ENCODE data around the gene NUP98.
"Not testable (repeated sequence)": the region's sequence is repeated elsewhere in the genome, so short reads cannot be mapped to it uniquely, and the experiment has no call there.

NUP98 gene

DNA sequence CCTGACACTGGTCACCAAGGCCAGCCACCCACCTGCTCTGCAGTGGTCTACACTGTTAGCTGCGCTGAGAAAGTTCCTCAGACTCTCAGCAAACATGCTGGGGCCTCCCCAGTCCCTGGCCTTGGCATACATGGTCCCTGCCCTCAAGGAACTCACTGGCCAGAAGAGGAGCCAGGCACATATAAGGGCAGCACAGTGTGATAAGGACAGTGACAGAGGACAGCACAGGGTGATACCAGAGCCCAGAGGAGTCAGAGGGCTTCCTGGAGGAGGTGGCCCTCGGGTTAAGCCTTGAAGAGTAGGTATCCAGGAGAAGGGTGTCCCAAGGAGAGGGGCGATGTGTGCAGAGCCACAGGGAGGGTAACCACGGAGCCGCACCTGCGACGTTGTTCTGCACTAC is 151.8 kb downstream of the NUP98 start:
- H3K4me3 ChIP-seq (ENCODE audit: low read length) = no peak overlapping the region
- TF ChIP-seq, protein P1, sequence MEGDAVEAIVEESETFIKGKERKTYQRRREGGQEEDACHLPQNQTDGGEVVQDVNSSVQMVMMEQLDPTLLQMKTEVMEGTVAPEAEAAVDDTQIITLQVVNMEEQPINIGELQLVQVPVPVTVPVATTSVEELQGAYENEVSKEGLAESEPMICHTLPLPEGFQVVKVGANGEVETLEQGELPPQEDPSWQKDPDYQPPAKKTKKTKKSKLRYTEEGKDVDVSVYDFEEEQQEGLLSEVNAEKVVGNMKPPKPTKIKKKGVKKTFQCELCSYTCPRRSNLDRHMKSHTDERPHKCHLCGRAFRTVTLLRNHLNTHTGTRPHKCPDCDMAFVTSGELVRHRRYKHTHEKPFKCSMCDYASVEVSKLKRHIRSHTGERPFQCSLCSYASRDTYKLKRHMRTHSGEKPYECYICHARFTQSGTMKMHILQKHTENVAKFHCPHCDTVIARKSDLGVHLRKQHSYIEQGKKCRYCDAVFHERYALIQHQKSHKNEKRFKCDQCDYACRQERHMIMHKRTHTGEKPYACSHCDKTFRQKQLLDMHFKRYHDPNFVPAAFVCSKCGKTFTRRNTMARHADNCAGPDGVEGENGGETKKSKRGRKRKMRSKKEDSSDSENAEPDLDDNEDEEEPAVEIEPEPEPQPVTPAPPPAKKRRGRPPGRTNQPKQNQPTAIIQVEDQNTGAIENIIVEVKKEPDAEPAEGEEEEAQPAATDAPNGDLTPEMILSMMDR (IDR thresholded peaks at IDR 0.05; ENCODE audit: insufficient read depth, low read depth, low read length, missing control alignments) = no peak
- no peak for DNase-seq (ENCODE audit: low read depth)

DNA sequence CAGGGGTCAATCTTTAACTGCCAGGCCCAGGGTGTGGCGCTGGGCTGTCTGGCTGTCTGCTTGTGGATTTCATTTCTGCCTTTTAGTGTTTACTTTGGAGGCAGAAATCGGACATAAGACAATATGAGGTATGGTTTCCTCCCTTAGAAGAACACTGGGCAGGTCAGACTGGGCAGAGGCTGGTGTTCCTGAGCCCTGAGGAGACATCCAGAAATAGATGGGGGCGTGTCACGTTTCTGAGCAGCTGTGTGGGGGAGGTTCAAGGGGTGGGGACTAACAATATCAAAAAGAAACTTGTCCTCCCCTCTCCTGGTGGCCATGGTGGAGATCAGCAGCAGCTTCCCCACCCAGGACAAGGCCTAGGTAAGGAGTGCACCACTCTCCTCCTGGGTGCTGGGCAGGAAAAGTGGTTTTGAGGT is 152.5 kb downstream of the NUP98 start, which contains the start of gene ART1:
Gene ART1, plus strand, starts transcription at position 312 of the 419 bp plus-strand sequence. CDS start 14,086 bp downstream, outside the sequence.
- DNase-seq (ENCODE audit: low read depth) = no peak

DNA sequence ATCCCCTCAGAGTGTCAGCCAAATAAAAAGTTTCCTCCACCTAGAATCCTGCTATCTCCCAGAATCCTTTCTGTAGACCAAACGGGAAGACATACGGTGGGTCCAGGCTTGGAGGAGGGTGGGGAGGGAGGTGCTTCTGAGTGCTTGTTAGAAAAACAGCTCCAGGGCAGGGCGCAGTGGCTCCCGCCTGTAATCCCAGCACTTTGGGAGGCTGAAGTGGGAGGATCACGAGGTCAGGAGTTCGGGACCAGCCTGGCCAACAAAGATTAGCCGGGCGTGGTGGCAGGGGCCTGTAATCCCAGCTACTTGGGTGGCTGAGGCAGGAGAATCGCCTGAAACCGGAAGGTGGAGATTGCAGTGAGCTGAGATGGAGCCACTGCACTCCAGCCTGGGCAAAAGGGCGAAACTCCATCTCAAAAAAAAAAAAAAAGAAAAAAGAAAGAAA is 154.2 kb downstream of the NUP98 start:
- not testable (repeated sequence) for DNase-seq (ENCODE audit: low read depth); H3K4me3 ChIP-seq (ENCODE audit: low read length)

More for the DNA sequence above, 152.5 kb downstream of the NUP98 start, which contains the start of gene ART1:
- no peak within 1 kb of the TSS for H3K4me3 ChIP-seq (ENCODE audit: low read length)
- TF ChIP-seq, protein P1 (IDR thresholded peaks at IDR 0.05; ENCODE audit: insufficient read depth, low read depth, low read length, missing control alignments) = no peak

DNA sequence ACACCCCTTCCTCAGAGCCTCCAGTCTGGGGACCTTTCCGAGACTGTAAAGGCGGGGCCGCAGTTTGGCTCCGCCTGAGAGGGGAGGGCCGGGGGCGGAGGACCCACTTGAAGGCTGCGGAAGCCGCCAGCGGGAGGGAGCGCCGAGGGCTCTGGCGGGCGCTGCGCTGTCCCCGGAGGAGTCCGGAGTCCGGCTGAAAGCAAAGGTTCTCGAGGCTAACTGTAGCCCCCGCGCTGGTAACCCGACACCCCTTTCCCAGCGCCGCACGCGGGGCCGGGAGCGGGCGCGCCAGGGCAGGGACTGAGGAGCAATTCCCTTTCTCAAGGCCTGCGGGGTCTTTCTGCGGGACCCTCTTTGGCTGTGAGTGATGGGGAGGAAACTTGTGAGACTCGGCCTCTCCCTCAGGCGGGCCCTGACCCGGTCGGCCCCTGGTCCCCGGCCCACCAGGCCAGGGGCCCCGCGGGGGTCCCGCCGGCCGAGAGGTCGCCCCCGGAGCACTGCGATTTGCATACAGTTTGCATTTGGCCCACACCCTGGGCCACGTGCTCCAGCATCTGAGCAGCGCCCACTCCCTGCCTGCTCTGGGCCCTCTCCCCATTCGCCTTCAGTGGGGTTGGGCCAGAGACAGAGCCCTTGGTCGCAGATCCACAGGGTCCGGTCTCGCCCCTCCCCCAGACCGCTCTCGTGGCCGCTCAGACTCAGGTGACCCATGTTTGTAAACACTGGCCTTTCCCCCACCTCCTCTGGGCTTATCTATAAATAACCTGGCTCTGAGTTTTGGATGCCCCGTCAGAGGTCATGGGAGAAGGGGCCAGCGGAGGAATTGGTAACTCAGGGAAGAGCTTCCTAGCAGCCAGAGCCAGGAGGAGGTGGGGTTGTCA is 155.0 kb downstream of the NUP98 start:
- peak; percentile 77 for DNase-seq (ENCODE audit: low read depth)
- TF ChIP-seq, protein P1 (IDR thresholded peaks at IDR 0.05; ENCODE audit: insufficient read depth, low read depth, low read length, missing control alignments) = no peak

DNA sequence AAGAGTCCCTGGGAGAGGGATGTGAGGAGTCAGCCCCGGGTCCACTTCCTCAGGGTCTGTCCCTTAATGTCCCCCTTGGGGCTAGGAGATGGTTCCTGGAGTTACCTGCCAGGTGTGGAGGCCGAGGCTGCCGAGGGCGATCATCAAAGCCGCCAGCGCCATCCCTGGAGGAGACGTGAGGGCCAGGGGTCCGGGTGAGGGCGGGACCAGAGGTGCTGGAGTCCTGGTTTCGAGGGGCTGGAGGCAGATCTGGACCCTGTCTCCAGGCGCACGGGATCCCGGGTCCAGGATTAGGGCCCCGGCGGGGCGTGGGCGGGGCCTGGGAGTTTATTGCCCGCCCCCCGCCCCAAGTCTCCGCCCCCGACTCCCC is 155.7 kb downstream of the NUP98 start, which contains the start of gene ART5:
Gene ART5, minus strand, starts transcription at position 292 of the 370 bp plus-strand sequence. Its CDS starts 130 bp downstream, at position 162.
- peak within 1 kb of the TSS; percentile 52 for H3K4me3 ChIP-seq (ENCODE audit: low read length)
- TF ChIP-seq, protein P1 (IDR thresholded peaks at IDR 0.05; ENCODE audit: insufficient read depth, low read depth, low read length, missing control alignments) = no peak
- no peak for DNase-seq (ENCODE audit: low read depth)

More for the DNA sequence above, 155.0 kb downstream of the NUP98 start:
- H3K4me3 ChIP-seq (ENCODE audit: low read length) = peak overlapping the region; percentile 52

DNA sequence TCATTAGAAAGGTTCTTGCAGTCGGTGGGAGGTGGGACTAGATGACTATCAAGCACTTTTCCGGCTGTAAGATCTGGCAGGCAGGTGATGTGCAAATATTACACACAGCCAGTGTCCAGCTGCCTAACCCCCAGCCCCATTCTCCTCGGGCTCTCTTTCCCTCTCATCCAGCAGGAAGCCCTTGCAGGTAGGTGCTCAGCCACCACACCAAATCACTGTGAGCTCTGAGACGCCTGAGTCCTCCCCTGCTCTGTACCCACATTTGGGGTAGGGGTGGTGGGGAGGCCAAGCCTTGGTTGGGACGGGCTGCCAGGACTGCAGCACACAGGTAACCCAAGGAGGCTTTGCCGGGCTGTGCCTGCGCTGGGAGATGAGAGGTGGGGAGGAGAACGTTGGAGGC is 156.2 kb downstream of the NUP98 start:
- no peak overlapping the region for H3K4me3 ChIP-seq (ENCODE audit: low read length)
- DNase-seq (ENCODE audit: low read depth) = no peak
- TF ChIP-seq, protein P1 (IDR thresholded peaks at IDR 0.05; ENCODE audit: insufficient read depth, low read depth, low read length, missing control alignments) = no peak

DNA sequence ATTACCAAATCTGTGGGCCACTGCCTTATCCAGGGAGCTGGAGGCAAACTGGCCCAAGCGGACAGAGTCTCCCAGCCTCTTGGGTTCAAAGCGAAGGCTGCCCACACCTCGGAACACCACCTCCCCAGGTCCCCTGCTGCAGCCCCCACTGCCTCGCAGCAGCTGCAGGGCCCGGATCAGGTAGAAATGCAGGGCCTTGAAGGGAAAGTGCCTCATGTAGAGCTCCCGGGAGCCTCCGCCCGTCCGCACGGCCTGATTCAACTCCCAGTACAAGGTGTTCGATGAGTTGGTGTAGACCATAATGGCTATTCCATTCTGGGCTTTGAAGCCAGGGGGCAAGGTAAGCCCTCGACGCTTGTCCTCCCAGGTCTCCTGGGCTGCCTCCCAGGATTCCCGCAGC is 157.5 kb downstream of the NUP98 start:
- no peak overlapping the region for H3K4me3 ChIP-seq (ENCODE audit: low read length)
- TF ChIP-seq, protein P1 (IDR thresholded peaks at IDR 0.05; ENCODE audit: insufficient read depth, low read depth, low read length, missing control alignments) = no peak
- no peak for DNase-seq (ENCODE audit: low read depth)

Data from epithelial cell of esophagus (primary cell).